GM21786 (cell line): ENCODE data around the gene LAMC1.

Source experiments
- ATAC-seq: cut with Tn5 transposase; IDR thresholded peaks from one replicate; pipeline ENCODE4 v1.9.1; 2021; ENCODE audit not compliant: unreplicated experiment

Gene LAMC1

DNA sequence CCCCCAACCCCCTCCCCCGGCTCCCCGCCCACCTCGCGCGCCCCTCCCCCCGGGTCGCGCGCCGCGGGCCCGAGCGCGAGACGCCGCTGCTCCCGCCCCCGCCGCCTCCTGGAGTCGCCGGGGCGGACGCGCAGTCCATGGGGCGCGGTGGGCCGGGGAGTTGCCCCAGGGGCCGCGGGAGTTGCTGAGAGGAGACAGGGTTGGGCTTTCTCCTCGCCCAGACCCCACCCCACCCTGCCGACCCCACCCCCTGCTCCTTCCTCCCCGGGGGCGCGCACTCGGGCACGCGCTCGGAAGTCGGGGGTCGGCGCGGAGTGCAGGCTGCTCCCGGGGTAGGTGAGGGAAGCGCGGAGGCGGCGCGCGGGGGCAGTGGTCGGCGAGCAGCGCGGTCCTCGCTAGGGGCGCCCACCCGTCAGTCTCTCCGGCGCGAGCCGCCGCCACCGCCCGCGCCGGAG lies at the start of gene LAMC1:
Gene LAMC1, plus strand, starts transcription at position 275 of the 455 bp plus-strand sequence. CDS start 297 bp downstream, outside the sequence.
- peak; percentile 15 for ATAC-seq

DNA sequence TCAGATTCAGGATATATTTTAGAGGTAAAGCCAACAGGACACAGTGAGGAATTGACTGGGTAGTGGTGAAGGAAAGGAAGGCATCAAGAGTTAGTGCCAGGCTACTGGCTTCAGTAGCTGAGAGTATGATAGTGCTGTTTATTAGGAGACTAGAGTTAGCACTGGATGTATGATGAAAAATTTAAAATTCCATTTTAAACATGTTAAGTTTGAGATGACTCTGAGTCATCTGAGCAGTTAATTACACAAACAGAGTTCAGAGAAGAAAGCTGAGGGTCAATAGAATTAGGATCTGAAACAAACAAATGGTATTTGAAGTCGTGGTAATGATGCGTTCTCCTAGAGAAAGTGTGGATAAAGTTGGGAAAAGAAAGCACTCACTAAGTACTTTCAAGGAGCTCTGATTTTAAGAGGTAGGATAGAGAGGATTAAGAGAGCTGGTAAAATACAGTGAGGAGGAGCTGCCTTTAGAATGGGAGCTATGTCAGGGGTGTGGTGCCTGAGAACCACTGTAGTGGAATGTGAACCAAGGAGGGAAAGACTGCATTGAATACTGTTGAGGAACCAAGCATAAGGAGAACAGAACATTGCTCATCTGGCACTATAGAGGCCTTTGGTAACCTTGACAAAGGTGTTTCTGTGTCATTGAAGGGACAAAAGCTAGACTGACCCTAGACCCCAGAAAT lies 48.6 kb upstream of the LAMC1 start:
- no peak for ATAC-seq

DNA sequence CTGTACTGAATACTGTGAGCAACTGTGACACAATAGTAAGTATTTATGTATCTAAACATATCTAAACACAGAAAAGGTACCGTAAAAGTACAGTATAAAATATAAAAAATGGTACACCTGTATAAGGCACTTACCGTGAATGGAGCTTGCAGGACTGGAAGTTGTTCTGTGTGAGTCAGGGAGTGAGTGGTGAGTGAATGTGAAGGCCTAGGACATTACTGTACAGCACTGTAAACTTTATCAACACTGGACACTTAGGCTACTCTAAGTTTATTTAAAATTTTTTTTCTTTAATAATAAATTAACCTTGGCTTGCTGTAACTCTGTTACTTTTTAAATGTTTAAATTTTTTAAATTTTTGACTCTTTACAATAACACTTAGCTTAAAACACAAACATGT lies 45.7 kb upstream of the LAMC1 start:
- ATAC-seq: no peak

- ATAC-seq: no peak
Measured at GRCh38 chr1:182978151-182978853, 44.9 kb upstream of the LAMC1 start.

- no peak for ATAC-seq
Measured at GRCh38 chr1:182984138-182984537, 39.1 kb upstream of the LAMC1 start.

GRCh38 chr1:182984621-182985020 lies 38.6 kb upstream of the LAMC1 start:
- ATAC-seq: no peak

DNA sequence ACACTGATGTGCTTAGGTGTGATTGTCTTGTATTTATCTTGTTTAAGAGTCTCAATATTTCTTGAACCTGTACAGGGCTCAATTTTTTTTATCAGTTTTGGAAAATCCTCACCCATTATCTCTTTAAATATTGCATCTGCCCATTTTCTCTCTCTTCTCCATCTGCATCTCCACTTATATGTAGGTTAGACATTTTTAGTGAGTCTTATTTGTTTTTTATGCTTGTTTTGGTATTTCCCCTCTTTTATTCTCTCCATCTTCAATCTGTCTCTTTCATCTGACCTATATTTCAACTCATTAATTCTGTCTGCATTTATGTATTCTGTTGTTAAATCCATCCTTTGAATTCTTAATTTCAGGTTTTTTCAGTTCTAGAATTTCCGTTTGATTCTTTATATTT lies 37.3 kb upstream of the LAMC1 start:
- no peak for ATAC-seq

GRCh38 chr1:182990413-182991144 lies 32.6 kb upstream of the LAMC1 start:
- no peak for ATAC-seq

- ATAC-seq: no peak
Measured at GRCh38 chr1:182993746-182994145, 29.5 kb upstream of the LAMC1 start.

- ATAC-seq: no peak
Measured at GRCh38 chr1:182995894-182996293, 27.3 kb upstream of the LAMC1 start.

GRCh38 chr1:182996816-182997215 lies 26.4 kb upstream of the LAMC1 start:
- no peak for ATAC-seq

DNA sequence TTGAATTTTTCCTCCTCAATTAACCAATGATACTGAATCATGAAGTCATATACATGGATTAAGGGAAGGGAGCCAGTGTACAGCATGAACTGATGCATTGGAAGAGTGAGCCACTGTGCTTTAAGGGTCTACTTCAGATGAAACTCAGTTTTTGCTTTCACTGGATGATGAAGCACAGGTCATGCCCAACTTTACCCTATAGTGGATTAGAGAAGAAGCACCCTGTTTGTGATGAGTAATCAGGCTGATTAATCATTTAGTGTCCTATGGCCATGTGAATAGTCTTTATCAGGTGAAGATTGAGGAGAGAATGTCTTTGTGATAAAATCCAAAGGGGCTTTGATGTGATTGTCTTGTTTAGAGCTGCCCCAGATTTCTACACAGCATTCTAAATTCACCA lies 24.7 kb upstream of the LAMC1 start:
- ATAC-seq: no peak

DNA sequence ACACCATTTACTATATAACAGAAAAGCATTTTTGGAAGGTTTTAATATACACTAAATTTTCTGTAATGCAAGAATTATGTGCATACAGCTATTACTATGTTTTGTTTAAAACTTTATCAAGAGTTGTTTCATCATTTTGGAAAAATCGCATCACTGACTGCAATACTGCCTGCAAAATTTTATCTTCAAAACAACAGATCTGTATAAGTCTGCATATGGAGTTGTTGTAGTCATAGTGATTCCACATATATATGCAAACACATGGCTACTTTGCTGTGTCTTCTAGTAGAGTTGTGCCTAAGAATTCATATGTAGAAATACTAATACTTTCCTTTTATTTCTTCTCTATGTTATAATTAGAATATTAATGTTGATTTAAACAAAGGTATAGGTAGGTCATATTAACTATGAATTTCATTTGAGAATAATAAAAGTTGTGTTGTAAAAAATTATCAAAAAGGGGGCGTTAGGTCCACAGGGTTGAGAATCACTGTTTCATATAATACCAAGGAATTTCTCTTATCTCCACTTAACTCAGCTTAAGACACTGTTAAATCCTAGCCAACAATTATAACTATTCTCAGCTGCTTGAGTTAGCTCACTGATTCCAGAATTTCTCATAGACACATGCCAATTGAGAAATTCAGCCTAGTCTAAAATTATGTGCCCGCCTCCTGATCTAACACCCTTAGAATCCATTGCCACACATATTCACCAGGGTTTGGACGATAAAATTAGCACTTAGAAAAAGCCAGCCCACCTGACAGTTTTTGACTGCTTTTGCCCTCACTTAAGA lies 22.9 kb upstream of the LAMC1 start:
- ATAC-seq: no peak

DNA sequence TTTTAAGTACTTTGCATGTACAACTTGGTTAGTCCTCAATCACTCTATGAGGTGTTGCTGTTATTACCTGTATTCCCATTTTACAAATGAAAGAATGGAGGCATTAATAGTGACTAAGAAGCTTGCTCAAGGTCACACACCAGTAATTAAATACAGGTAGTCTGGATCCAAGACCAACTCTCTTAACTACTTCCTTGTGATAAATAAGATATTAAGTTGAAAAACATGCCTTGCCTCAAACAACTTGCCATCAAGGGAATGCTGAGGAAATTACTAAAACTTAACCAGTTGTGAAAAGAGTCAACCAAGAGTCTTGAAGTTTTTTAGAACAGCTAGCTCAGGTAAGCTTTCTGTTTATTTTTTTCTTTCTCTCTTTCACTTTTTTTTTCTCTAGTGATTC lies 21.0 kb upstream of the LAMC1 start:
- no peak for ATAC-seq

DNA sequence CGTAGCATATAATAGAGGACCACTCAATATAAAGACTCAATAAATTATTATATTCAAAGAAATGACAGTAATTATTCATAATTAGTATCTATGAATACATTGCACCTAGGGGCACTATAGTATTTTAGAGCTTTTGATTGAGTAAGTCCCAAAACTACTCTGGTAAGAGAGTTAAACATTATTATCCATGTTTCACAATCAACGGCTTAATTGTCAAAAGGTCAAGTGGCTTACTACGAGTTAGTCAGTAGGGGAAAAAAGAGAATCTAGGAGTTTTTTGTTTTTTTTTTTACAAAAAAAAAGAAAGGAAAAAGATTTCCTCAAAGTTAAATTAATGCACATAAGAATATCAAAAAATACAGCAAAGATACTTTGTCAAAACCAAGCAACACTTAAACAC lies 20.4 kb upstream of the LAMC1 start:
- ATAC-seq: no peak

DNA sequence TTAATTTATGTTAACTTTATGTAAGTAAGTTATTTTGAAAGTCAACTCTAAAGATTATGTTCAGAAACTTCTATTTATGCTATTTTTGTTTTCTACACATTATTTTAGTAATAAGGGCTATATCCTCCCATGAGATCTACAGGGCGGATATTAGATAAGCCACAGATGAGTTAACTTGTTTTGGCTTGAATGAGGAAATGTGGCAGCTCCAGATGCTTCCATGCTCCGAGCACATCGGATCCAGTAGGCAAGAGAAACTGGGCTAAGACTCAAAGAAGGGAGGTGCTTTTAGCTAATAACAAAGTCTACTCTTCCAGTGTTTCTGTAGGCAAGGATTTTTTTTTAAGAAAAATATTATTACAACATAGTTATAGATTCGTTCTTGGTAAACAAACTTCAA lies 20.0 kb upstream of the LAMC1 start:
- no peak for ATAC-seq

- no peak for ATAC-seq
Measured at GRCh38 chr1:183004141-183004540, 19.1 kb upstream of the LAMC1 start.

DNA sequence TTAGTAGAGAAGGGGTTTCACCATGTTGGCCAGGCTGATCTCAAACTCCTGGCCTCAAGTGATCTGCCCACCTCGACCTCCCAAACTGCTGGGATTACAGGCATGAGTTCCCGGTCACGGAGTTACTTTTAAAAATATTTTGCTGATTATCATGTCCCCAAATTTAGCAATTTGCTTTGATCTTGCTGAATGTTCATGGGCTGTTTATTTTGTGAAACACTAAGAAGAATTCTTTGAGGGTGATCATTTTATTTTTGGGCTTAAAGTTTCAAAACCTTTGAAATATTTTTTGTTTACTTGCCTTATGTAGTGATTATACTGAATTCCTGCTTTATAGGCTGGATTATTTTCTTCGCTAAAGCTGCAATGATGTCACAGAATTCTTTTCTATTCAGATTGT lies 11.4 kb upstream of the LAMC1 start:
- no peak for ATAC-seq

- ATAC-seq: no peak
Measured at GRCh38 chr1:183012301-183012994, 10.8 kb upstream of the LAMC1 start.

GRCh38 chr1:183019139-183019740 lies 4.0 kb upstream of the LAMC1 start:
- no peak for ATAC-seq
